ENCODE data around the gene ITGA1. TPM values are rescaled to one million over a fixed set of nuclear protein-coding genes. Genes with fewer than 3 reads are reported as not detected.

The ITGA1 gene
- total and polyA plus RNA-seq, 2 of the 8 experiments (the other 6 are each of a cell fraction or from before 2014, with no cell fraction given): 2.3 to 9.0 TPM

DNA sequence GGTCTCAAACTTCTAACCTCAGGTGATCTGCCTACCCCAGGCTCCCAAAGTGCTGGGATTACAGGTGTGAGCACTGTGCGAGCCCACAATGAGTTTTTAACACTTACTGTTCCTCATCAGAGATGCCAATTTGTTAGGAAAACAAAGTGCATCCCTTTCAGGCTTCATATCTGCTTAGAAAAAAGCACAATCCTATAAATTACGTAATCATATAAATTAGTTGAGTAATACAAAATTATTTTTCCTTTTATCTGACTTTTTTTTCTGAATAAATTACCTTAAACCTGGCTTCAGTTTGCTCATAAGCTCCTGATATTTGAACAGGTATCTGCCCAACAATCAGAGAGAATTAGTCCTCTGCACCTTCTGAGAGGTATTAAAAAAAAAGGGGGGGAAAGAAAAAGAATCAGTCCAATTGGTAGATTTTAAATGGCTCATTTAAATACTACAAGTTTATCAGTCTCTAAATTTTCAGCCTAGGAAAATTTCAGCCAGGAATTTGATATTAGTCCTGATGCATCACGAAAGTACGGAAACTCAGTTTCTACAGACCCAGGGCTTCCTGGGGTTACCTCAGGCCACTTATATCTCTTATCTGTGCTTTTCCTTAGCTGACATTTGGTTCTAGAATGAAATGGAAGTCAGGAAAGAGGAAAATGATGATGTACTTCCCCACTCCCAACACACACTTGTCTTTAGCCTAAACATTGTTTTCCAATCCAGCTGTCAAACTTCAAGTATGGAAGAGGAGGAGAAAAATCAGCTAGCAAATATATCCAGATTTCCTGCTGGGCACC, 26.8 kb downstream of the ITGA1 start:
- FAIRE-seq (no peak), DNase-seq (ENCODE audit: low read depth in 1 of 2, low spot score in 2 of 2) (no peak)
- H3K79me1 ChIP-seq (ENCODE audit: low read depth, low read length): no peaks in the 10 kb centered on the region
- no peak overlapping the region for H2BK15ac ChIP-seq (ENCODE audit: low read length)
- H2AFZ ChIP-seq (ENCODE audit: low read length): no peak overlapping the region
- H4K5ac ChIP-seq (ENCODE audit: insufficient read length, low read depth, low read length): no peak overlapping the region
- H3K14ac ChIP-seq (ENCODE audit: insufficient read length): no peak overlapping the region
- CTCF ChIA-PET (ENCODE audit: partially characterized antibody): no interaction called here
- no peak overlapping the region for H3K4ac ChIP-seq (replicated peaks; ENCODE audit: insufficient read length, low read depth, low read length)
- H3K18ac ChIP-seq (ENCODE audit: extremely low read depth, low read length): no peak overlapping the region
- no peak overlapping the region for H2BK12ac ChIP-seq (ENCODE audit: low read depth, low read length)
- no peak overlapping the region for H2AK5ac ChIP-seq (ENCODE audit: low read depth, low read length)
- H3K4me1 ChIP-seq (replicated peaks in 1 of 4; ENCODE audit: control insufficient read depth in 3 of 4, insufficient read depth in 4 of 4, low read length in 3 of 4): peaks cover 0 to 2% (median 0%) of the 10 kb centered on the region in 4 experiments; a peak in 1 of 7 replicates
- no peak overlapping the region for H2BK5ac ChIP-seq (ENCODE audit: low read depth, low read length)
- H3K4me2 ChIP-seq (ENCODE audit: insufficient read depth in 1 of 2, low read depth in 2 of 2, low read length in 2 of 2): no peak overlapping the region
- no peaks in the 10 kb centered on the region for H3K79me2 ChIP-seq (ENCODE audit: control insufficient read depth in 1 of 2, insufficient read depth in 2 of 2, low read length in 2 of 2)
- H3K4me3 ChIP-seq (ENCODE audit: extremely low read depth in 1 of 4, insufficient read depth in 2 of 4, low read depth in 3 of 4, low read length in 4 of 4): no peak overlapping the region
- H2BK120ac ChIP-seq (replicated peaks; ENCODE audit: low read depth, low read length): no peak overlapping the region
- H3K9me3 ChIP-seq (ENCODE audit: insufficient read depth in 2 of 2, low read depth in 1 of 2, low read length in 1 of 2): no peaks in the 10 kb centered on the region
- H4K20me1 ChIP-seq (replicated peaks in 1 of 2; ENCODE audit: control insufficient read depth in 1 of 2, insufficient read depth in 2 of 2, low read length in 2 of 2): no peaks in the 10 kb centered on the region
- no peaks in the 10 kb centered on the region for H3K27me3 ChIP-seq (replicated peaks in 1 of 4; ENCODE audit: control insufficient read depth in 3 of 4, extremely low read depth in 1 of 4, insufficient read depth in 3 of 4, low read length in 3 of 4)
- no peaks in the 10 kb centered on the region for H3K23me2 ChIP-seq (ENCODE audit: low read depth, low read length)
- H4K8ac ChIP-seq (ENCODE audit: extremely low read depth, insufficient read depth, low read length): no peak overlapping the region
- no peak overlapping the region for H3K56ac ChIP-seq (replicated peaks; ENCODE audit: insufficient read length, low read depth, low read length)
- H2BK20ac ChIP-seq (ENCODE audit: low read length): no peak overlapping the region
- POLR2A ChIA-PET (ENCODE audit: partially characterized antibody): no interaction called here
- no peak overlapping the region for H3K23ac ChIP-seq (ENCODE audit: insufficient read length)
- H3K36me3 ChIP-seq (ENCODE audit: control insufficient read depth in 2 of 4, insufficient read depth in 4 of 4, low read length in 3 of 4): no peaks in the 10 kb centered on the region
- no peak overlapping the region for H3K9ac ChIP-seq (replicated peaks in 1 of 4; ENCODE audit: extremely low read depth in 1 of 4, low read depth in 3 of 4, low read length in 3 of 4)
- no peak overlapping the region for H3K27ac ChIP-seq (ENCODE audit: low read depth, low read length)
- WGBS, 2 experiments (ENCODE audit: extremely low coverage in 1 of 2, insufficient coverage in 1 of 2, insufficient read length in 1 of 2, insufficient replicate concordance in 2 of 2, low coverage in 1 of 2, low lambda C conversion rate in 2 of 2, missing lambda C conversion rate in 1 of 2): 91% methylated on average over 4 of the region's 4 CpGs; no CpG with 5 or more reads in 1 of the 2 experiments
- H4K91ac ChIP-seq (replicated peaks; ENCODE audit: insufficient read length, low read length): no peak overlapping the region
- TF ChIP-seq KDM1A (IDR thresholded peaks at IDR 0.05; ENCODE audit: borderline replicate concordance, low read length) (no peak), JUN (IDR thresholded peaks at IDR 0.05; ENCODE audit: low read depth, low read length) (no peak), EGR1 (IDR thresholded peaks at IDR 0.05; ENCODE audit: borderline replicate concordance, low read depth, low read length) (no peak), JUND (IDR thresholded peaks at IDR 0.05; ENCODE audit: low read length) (no peak)
